ENCODE results near the gene PPP1R9B. TPM values are rescaled to one million over a fixed set of nuclear protein-coding genes. Genes with fewer than 3 reads are reported as not detected.

Gene PPP1R9B
- total RNA-seq, 1 experiment from 2014 or later = 112 TPM

DNA sequence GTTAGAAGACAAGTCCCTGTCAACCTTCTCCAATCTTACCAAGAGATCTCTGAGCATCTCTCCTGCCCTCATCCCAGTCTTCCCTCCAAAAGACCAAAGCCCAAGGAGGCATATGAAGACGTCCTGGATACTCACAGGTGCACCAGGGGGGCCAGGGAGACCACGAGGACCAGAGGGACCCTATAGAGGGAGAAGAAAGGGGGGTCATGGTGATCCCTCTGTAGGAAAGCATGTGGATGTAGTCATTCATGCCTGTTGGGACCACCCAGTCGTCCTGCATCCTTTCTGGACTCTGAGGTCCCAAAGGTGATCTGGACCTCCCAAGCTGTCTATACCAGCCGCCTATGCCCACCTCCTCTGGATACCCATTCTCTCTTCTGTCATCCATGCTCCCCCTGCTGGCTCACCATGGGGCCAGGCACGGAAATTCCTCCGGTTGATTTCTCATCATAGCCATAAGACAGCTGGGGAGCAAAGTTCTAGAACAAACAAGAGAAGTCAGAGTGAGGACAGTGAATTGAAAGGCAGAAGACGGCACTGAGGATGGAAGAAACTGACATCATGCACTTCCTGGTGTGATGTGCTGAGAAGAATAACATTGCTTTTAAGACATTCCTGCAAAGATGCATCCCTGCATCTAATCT, 47.7 kb upstream of the PPP1R9B start (continued):
- TF ChIP-seq SRF (IDR thresholded peaks at IDR 0.05; ENCODE audit: low read depth) = no peak
- no peak for TF ChIP-seq FOSL1 (IDR thresholded peaks at IDR 0.05; ENCODE audit: low read depth)
- TF ChIP-seq RAD21 (IDR thresholded peaks at IDR 0.05; ENCODE audit: low read depth) = peak; percentile 88
- no peak for TF ChIP-seq CEBPB (IDR thresholded peaks at IDR 0.05; ENCODE audit: low read depth)
- TF ChIP-seq POLR2A (IDR thresholded peaks at IDR 0.05; ENCODE audit: borderline replicate concordance, extremely low read depth, insufficient read depth, insufficient read length) = no peak
- TF ChIP-seq REST (IDR thresholded peaks at IDR 0.05; ENCODE audit: low read depth) = no peak
- TF ChIP-seq, protein P1, sequence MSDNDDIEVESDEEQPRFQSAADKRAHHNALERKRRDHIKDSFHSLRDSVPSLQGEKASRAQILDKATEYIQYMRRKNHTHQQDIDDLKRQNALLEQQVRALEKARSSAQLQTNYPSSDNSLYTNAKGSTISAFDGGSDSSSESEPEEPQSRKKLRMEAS (IDR thresholded peaks at IDR 0.05) = no peak
- no peak for TF ChIP-seq EGR1 (IDR thresholded peaks at IDR 0.05; ENCODE audit: low read depth)
- TF ChIP-seq JUND (IDR thresholded peaks at IDR 0.05) = no peak

- BruUV-seq (replicated peaks) = no TSS peak
- no peaks in the 10 kb centered on the region for H3K79me2 ChIP-seq (ENCODE audit: insufficient read depth, low read length)
- H3K27ac ChIP-seq (ENCODE audit: low read depth, low read length) = no peak overlapping the region
- no peaks in the 10 kb centered on the region for H3K27me3 ChIP-seq (ENCODE audit: insufficient read depth, low read length)
- H3K36me3 ChIP-seq (ENCODE audit: control insufficient read depth in 1 of 2, insufficient read depth in 2 of 2, low read length in 2 of 2) = peaks cover 0 to 8% of the 10 kb centered on the region in 2 experiments; a peak in 1 of 4 replicates
- RAD21 ChIA-PET (ENCODE audit: low non-redundant PET in 1 of 2, low total read pairs in 2 of 2, uncharacterized antibody in 2 of 2, unreplicated experiment in 2 of 2) = interaction anchor here in 1 of 2 experiments (3.0 kb wide), 1 partner anchor 27 kb away, joined by 26 read pairs; no protein-coding TSS in a partner anchor
- no peak overlapping the region for H2AFZ ChIP-seq (ENCODE audit: low read depth, low read length, poor library complexity, severe bottlenecking)
- H3K4me3 ChIP-seq (replicated peaks in 1 of 2; ENCODE audit: low read depth in 1 of 2, low read length in 2 of 2) = no peak overlapping the region
- TF ChIP-seq SP1 (IDR thresholded peaks at IDR 0.05; ENCODE audit: low read depth) (no peak), CBX3 (IDR thresholded peaks at IDR 0.05; ENCODE audit: low read depth) (no peak), POLR2AphosphoS5 (IDR thresholded peaks at IDR 0.05; ENCODE audit: low read depth, low read length) (no peak), SIN3A (IDR thresholded peaks at IDR 0.05; ENCODE audit: low read depth) (no peak), ZFX (IDR thresholded peaks at IDR 0.05) (no peak)
- TF ChIP-seq, protein P1 (IDR thresholded peaks at IDR 0.05) = no peak
- TF ChIP-seq, protein P2, sequence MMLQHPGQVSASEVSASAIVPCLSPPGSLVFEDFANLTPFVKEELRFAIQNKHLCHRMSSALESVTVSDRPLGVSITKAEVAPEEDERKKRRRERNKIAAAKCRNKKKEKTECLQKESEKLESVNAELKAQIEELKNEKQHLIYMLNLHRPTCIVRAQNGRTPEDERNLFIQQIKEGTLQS (IDR thresholded peaks at IDR 0.05) = no peak
- no peaks in the 10 kb centered on the region for H3K9me3 ChIP-seq (ENCODE audit: control insufficient read depth in 1 of 2, insufficient read depth in 1 of 2, low read depth in 1 of 2, low read length in 2 of 2)
- DNase-seq (ENCODE audit: low read depth, low spot score) = no peak
- no peak for ATAC-seq
- CTCF ChIA-PET = interaction anchor here (0.7 to 3.5 kb wide), 5 partner anchors 18 to 81 kb away, joined by 3 to 59 read pairs (median 4); no protein-coding TSS in a partner anchor
- no peak overlapping the region for H3K9ac ChIP-seq (ENCODE audit: low read length)
- POLR2A ChIA-PET = interaction anchor here (1.2 to 1.5 kb wide), 2 partner anchors 19 to 27 kb away, joined by 3 read pairs; no protein-coding TSS in a partner anchor
- no peaks in the 10 kb centered on the region for H4K20me1 ChIP-seq (ENCODE audit: insufficient read depth)
- no peaks in the 10 kb centered on the region for H3K9me2 ChIP-seq (ENCODE audit: insufficient read depth)
- H3K4me2 ChIP-seq (ENCODE audit: low read length) = no peak overlapping the region
- H3K4me1 ChIP-seq (ENCODE audit: control insufficient read depth in 1 of 2, insufficient read depth in 2 of 2, low read length in 2 of 2) = peaks cover 10 to 39% of the 10 kb centered on the region in 2 experiments
- intact Hi-C loops (cut with micrococcal nuclease) = loop anchor here (5.0 kb wide), 1 partner anchor 630 kb away; no protein-coding TSS in a partner anchor
These were observed 46.3 kb upstream of the PPP1R9B start for GRCh38 chr17:50196826-50197225.

Measured in HCT116 (cell line).